Measurements from ENCODE around the gene AIP.

The AIP gene

DNA sequence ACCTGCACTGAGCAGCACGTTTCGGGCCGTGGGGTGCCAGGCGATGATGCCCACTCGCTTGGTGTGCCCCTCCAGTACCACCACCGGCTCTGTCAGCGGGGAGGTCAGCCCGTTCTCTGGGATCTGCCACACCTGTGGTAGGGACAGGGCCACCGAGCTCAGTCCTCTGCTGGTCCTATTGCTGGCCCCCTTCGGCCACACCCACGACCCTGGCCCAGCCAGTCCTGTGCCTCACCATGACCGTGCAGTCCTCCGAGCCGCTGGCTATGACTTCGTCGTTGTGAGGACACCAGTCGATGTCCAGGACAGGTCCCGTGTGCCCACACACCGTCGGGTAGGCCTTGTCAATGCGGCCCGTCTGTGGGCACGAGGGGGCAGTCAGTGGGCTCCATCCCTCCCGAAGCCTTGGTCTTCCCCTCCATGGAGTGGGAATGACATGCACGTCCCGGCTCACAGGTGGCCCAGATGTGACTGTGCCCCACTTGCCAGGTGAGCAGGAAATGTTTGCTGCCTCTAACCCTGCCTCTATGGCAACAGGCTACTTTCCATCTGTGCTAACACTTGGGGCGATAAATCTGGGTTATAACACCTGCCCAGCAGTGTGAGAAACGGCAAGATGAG, 41.0 kb upstream of the AIP start:
- Histone ChIP-seq H2AFZ (ENCODE audit: low read length) (no peak overlapping the region), H3K4me2 (ENCODE audit: low read depth, low read length, poor library complexity, severe bottlenecking) (no peak overlapping the region), H3K4me1 (ENCODE audit: insufficient read depth, low read length, poor library complexity, severe bottlenecking) (peaks cover 21% of the 10 kb centered on the region), H3K9ac (ENCODE audit: low read depth, low read length, poor library complexity, severe bottlenecking) (no peak overlapping the region), H3K4me3 (ENCODE audit: low read length, poor library complexity, severe bottlenecking) (no peak overlapping the region), H3K79me2 (ENCODE audit: insufficient read depth, low read length) (peaks cover 34% of the 10 kb centered on the region), H4K20me1 (ENCODE audit: insufficient read depth, low read length, poor library complexity, severe bottlenecking) (no peaks in the 10 kb centered on the region), H3K27me3 (ENCODE audit: insufficient read depth, low read length, poor library complexity, severe bottlenecking) (no peaks in the 10 kb centered on the region), H3K36me3 (ENCODE audit: insufficient read depth, low read length) (no peaks in the 10 kb centered on the region), H3K9me2 (replicated peaks; ENCODE audit: low read depth, low read length) (no peaks in the 10 kb centered on the region), H3K9me3 (ENCODE audit: insufficient read depth, low read depth, low read length) (no peaks in the 10 kb centered on the region), H3F3A (ENCODE audit: low read depth) (no peaks in the 10 kb centered on the region)
- no peak for TF ChIP-seq EZH2phosphoT487 (IDR thresholded peaks at IDR 0.05; ENCODE audit: borderline replicate concordance)
- TF ChIP-seq, protein P1, sequence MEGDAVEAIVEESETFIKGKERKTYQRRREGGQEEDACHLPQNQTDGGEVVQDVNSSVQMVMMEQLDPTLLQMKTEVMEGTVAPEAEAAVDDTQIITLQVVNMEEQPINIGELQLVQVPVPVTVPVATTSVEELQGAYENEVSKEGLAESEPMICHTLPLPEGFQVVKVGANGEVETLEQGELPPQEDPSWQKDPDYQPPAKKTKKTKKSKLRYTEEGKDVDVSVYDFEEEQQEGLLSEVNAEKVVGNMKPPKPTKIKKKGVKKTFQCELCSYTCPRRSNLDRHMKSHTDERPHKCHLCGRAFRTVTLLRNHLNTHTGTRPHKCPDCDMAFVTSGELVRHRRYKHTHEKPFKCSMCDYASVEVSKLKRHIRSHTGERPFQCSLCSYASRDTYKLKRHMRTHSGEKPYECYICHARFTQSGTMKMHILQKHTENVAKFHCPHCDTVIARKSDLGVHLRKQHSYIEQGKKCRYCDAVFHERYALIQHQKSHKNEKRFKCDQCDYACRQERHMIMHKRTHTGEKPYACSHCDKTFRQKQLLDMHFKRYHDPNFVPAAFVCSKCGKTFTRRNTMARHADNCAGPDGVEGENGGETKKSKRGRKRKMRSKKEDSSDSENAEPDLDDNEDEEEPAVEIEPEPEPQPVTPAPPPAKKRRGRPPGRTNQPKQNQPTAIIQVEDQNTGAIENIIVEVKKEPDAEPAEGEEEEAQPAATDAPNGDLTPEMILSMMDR (conservative IDR thresholded peaks at IDR 0.05; ENCODE audit: low read length): no peak

DNA sequence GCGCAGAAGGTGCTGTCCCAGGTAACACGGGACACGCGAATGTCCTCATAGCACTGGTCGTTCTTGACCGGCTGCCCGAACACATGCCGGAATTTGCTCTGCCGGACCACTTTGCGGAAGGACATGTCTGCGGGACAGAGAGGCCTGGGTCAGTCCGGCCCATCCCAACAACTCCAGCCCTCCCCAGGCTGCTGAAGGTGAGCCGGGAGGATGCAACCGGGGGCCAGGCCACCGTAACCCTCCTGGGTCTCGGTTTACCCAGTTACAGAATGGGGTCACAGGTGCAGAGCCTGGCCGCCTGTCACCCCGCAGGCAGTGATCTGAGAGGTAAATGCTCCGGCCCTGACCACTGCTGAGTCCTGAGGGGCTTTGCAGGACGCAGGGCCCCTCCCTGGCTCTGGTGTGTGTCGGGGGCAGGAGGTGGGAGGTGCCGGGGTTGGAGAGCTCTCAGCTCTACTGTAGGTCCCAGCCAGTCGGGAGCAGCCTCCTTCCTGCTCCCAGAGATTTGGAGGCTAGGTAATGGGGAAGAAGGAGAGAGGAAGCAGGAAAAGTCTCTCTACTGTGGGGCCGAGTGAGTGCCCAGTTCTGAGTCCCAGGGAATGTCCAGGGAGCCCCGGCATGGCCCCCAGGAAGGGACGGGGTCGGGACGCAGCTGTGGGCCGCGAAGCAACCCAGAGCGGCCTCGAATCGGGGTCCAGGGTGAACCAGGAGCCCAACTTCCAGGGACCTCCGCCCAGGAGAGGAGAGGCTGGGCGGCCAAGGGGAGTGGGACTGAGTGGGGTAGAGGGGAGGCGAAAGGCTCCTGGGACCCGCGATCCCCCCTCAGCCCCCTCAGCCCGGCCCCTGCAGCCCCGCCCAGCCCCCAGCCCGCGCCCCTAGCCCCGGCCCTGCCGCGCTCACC, 40.1 kb upstream of the AIP start:
- Histone ChIP-seq H4K20me1 (ENCODE audit: insufficient read depth, low read length, poor library complexity, severe bottlenecking) (no peaks in the 10 kb centered on the region), H2AFZ (ENCODE audit: low read length) (no peak overlapping the region), H3K79me2 (ENCODE audit: insufficient read depth, low read length) (peaks cover 25% of the 10 kb centered on the region), H3K4me3 (ENCODE audit: low read length, poor library complexity, severe bottlenecking) (no peak overlapping the region), H3K36me3 (ENCODE audit: insufficient read depth, low read length) (no peaks in the 10 kb centered on the region), H3K9ac (ENCODE audit: low read depth, low read length, poor library complexity, severe bottlenecking) (no peak overlapping the region), H3K9me3 (ENCODE audit: insufficient read depth, low read depth, low read length) (no peaks in the 10 kb centered on the region), H3F3A (ENCODE audit: low read depth) (no peaks in the 10 kb centered on the region), H3K27me3 (ENCODE audit: insufficient read depth, low read length, poor library complexity, severe bottlenecking) (no peaks in the 10 kb centered on the region), H3K4me1 (ENCODE audit: insufficient read depth, low read length, poor library complexity, severe bottlenecking) (peaks cover 20% of the 10 kb centered on the region), H3K9me2 (replicated peaks; ENCODE audit: low read depth, low read length) (no peaks in the 10 kb centered on the region), H3K4me2 (ENCODE audit: low read depth, low read length, poor library complexity, severe bottlenecking) (no peak overlapping the region)
- TF ChIP-seq, protein P1 (conservative IDR thresholded peaks at IDR 0.05; ENCODE audit: low read length): no peak
- no peak for TF ChIP-seq EZH2phosphoT487 (IDR thresholded peaks at IDR 0.05; ENCODE audit: borderline replicate concordance)

DNA sequence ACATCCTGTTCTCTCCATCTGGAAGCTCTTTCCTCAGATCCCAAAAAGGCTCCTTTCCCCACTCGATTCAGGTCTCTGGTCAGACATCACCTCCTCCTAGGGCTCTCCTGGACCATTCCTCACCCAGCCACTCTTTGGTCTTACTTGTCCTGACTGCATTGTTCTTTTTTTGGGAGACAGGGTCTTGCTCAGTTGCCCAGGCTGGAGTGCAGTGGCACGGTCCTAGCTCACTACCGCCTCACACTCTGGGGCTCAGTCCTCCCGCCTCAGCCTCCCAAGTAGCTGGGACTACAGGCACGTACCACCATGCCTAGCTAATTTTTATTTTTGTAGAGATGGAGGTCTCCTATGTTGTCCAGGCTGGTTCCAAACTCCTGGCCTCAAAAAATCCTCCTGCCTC, 37.3 kb upstream of the AIP start:
- Histone ChIP-seq H3K27me3 (ENCODE audit: insufficient read depth, low read length, poor library complexity, severe bottlenecking) (no peaks in the 10 kb centered on the region), H3K9me3 (ENCODE audit: insufficient read depth, low read depth, low read length) (no peaks in the 10 kb centered on the region), H3K4me3 (ENCODE audit: low read length, poor library complexity, severe bottlenecking) (no peak overlapping the region), H4K20me1 (ENCODE audit: insufficient read depth, low read length, poor library complexity, severe bottlenecking) (no peaks in the 10 kb centered on the region), H3K9ac (ENCODE audit: low read depth, low read length, poor library complexity, severe bottlenecking) (no peak overlapping the region), H3K36me3 (ENCODE audit: insufficient read depth, low read length) (no peaks in the 10 kb centered on the region), H2AFZ (ENCODE audit: low read length) (no peak overlapping the region), H3K4me1 (ENCODE audit: insufficient read depth, low read length, poor library complexity, severe bottlenecking) (no peaks in the 10 kb centered on the region), H3K9me2 (replicated peaks; ENCODE audit: low read depth, low read length) (no peaks in the 10 kb centered on the region), H3F3A (ENCODE audit: low read depth) (no peaks in the 10 kb centered on the region), H3K4me2 (ENCODE audit: low read depth, low read length, poor library complexity, severe bottlenecking) (no peak overlapping the region), H3K79me2 (ENCODE audit: insufficient read depth, low read length) (no peaks in the 10 kb centered on the region)
- TF ChIP-seq EZH2phosphoT487 (IDR thresholded peaks at IDR 0.05; ENCODE audit: borderline replicate concordance): no peak
- TF ChIP-seq, protein P1 (conservative IDR thresholded peaks at IDR 0.05; ENCODE audit: low read length): no peak

Measured in Loucy (cell line).